OCI-LY1 (cell line): ENCODE results near the gene ATP13A4.

ENCODE experiments used
- H2AFZ ChIP-seq: fragments of 200-600 bp; sonication (generic), shearing (Covaris generic); 2 replicates; pipeline ENCODE4 v1.6.0; 2014; ENCODE audit warnings: antibody characterized with exemption, mild to moderate bottlenecking, low read length
- H3F3A ChIP-seq: fragments of 200-600 bp; sonication (generic), shearing (Covaris generic); 2 replicates; pipeline ENCODE4 v1.6.0; 2014; ENCODE audit warnings: mild to moderate bottlenecking, antibody characterized with exemption, low read length, moderate library complexity; ENCODE audit not compliant: insufficient read depth
- H3K27ac ChIP-seq: fragments of 200-600 bp; sonication (generic); 2 replicates; pipeline ENCODE4 v1.5.1; 2014; ENCODE audit warnings: low read length, mixed run types, mild to moderate bottlenecking, low read depth; ENCODE audit not compliant: poor library complexity, severe bottlenecking
- H3K27me3 ChIP-seq: fragments of 200-600 bp; sonication (generic); 2 replicates; pipeline ENCODE4 v1.6.0; 2014; ENCODE audit warnings: antibody characterized with exemption, mild to moderate bottlenecking, low read length, moderate library complexity; ENCODE audit not compliant: insufficient read depth
- H3K36me3 ChIP-seq: fragments of 200-600 bp; sonication (generic); 2 replicates; pipeline ENCODE4 v1.6.1; 2014; ENCODE audit warnings: mild to moderate bottlenecking, antibody characterized with exemption, low read length, moderate library complexity, mixed read lengths; ENCODE audit not compliant: insufficient read depth
- H3K4me1 ChIP-seq: fragments of 200-600 bp; sonication (generic); 2 replicates; pipeline ENCODE4 v1.5.1; 2014; ENCODE audit warnings: mild to moderate bottlenecking, low read length, moderate library complexity; ENCODE audit not compliant: insufficient read depth, severe bottlenecking
- H3K4me2 ChIP-seq: fragments of 200-600 bp; sonication (generic), shearing (Covaris generic); 2 replicates; pipeline ENCODE4 v1.6.1; 2014; ENCODE audit warnings: low read length
- H3K4me3 ChIP-seq: fragments of 200-600 bp; sonication (generic); 2 replicates; pipeline ENCODE4 v1.5.1; 2014; ENCODE audit warnings: low read length, low read depth, mild to moderate bottlenecking, mixed read lengths; ENCODE audit not compliant: poor library complexity, severe bottlenecking
- H3K79me2 ChIP-seq: fragments of 200-600 bp; shearing (Covaris generic); 2 replicates; pipeline ENCODE4 v1.6.1; 2016; ENCODE audit warnings: mixed run types, low read length, mixed read lengths; ENCODE audit not compliant: insufficient read depth
- H3K9ac ChIP-seq: fragments of 200-600 bp; sonication (generic), shearing (Covaris generic); 2 replicates; pipeline ENCODE4 v1.6.1; 2014; ENCODE audit warnings: mild to moderate bottlenecking, low read length, mixed read lengths
- H3K9me2 ChIP-seq: fragments of 200-600 bp; sonication (generic), shearing (Covaris generic); 2 replicates; pipeline ENCODE4 v1.6.1; 2014; ENCODE audit warnings: low read depth, mild to moderate bottlenecking, low read length, mixed read lengths
- H3K9me3 ChIP-seq: fragments of 200-600 bp; shearing (Covaris generic); 2 replicates; pipeline ENCODE4 v1.6.1; 2014; ENCODE audit warnings: low read length, mixed read lengths
- H4K20me1 ChIP-seq: fragments of 200-600 bp; sonication (generic), shearing (Covaris generic); 2 replicates; pipeline ENCODE4 v1.6.0; 2016; ENCODE audit warnings: mild to moderate bottlenecking, low read length; ENCODE audit not compliant: insufficient read depth
- CTCF ChIP-seq: fragments of 200-600 bp; sonication (generic), shearing (Covaris generic); IDR thresholded peaks from 2 replicates; pipeline ENCODE4 v1.5.1; 2017; ENCODE audit warnings: mild to moderate bottlenecking, antibody characterized with exemption, low read length, moderate library complexity, mixed read lengths
- EZH2 ChIP-seq: fragments of 200-600 bp; sonication (generic), shearing (Covaris generic); IDR thresholded peaks from 2 replicates; pipeline ENCODE4 v1.8.0; 2017; ENCODE audit warnings: borderline replicate concordance, mixed run types, mild to moderate bottlenecking, antibody characterized with exemption, low read length, moderate library complexity, mixed read lengths

Gene ATP13A4

GRCh38 chr3:193589129-193589528, 34.4 kb upstream of the ATP13A4 start:
- no peaks in the 10 kb centered on the region for H3K36me3 ChIP-seq
- H3K79me2 ChIP-seq: peaks cover 10% of the 10 kb centered on the region
- no peak overlapping the region for H3K4me3 ChIP-seq
- H3F3A ChIP-seq: no peaks in the 10 kb centered on the region
- H3K27ac ChIP-seq: no peak overlapping the region
- H3K4me1 ChIP-seq: peaks cover 15% of the 10 kb centered on the region
- no peaks in the 10 kb centered on the region for H3K27me3 ChIP-seq
- H3K4me2 ChIP-seq: no peak overlapping the region
- no peaks in the 10 kb centered on the region for H3K9me2 ChIP-seq
- H3K9me3 ChIP-seq: no peaks in the 10 kb centered on the region
- H3K9ac ChIP-seq: no peak overlapping the region
- no peak overlapping the region for H2AFZ ChIP-seq
- H4K20me1 ChIP-seq: no peaks in the 10 kb centered on the region
- no peak for TF ChIP-seq EZH2
- TF ChIP-seq CTCF: no peak

- Histone ChIP-seq H3K9me2 (no peaks in the 10 kb centered on the region), H3K79me2 (no peaks in the 10 kb centered on the region), H3K4me2 (no peak overlapping the region), H3K9ac (no peak overlapping the region), H3K9me3 (no peaks in the 10 kb centered on the region), H3K27ac (no peak overlapping the region), H3K36me3 (no peaks in the 10 kb centered on the region), H2AFZ (no peak overlapping the region), H4K20me1 (no peaks in the 10 kb centered on the region), H3K27me3 (no peaks in the 10 kb centered on the region), H3K4me1 (no peaks in the 10 kb centered on the region), H3F3A (no peaks in the 10 kb centered on the region), H3K4me3 (no peak overlapping the region)
- TF ChIP-seq CTCF (no peak), EZH2 (no peak)
Observed at GRCh38 chr3:193586526-193586925, 31.8 kb upstream of the ATP13A4 start.

GRCh38 chr3:193585530-193585929, 30.8 kb upstream of the ATP13A4 start:
- Histone ChIP-seq H3K27ac (no peak overlapping the region), H4K20me1 (no peaks in the 10 kb centered on the region)
- TF ChIP-seq CTCF (no peak), EZH2 (no peak)

More at GRCh38 chr3:193585530-193585929, 30.8 kb upstream of the ATP13A4 start:
- Histone ChIP-seq H3K4me3 (no peak overlapping the region), H3K4me2 (no peak overlapping the region), H3K9me2 (no peaks in the 10 kb centered on the region), H2AFZ (no peak overlapping the region), H3K4me1 (no peaks in the 10 kb centered on the region), H3K9ac (no peak overlapping the region), H3K27me3 (no peaks in the 10 kb centered on the region), H3K36me3 (no peaks in the 10 kb centered on the region), H3K9me3 (no peaks in the 10 kb centered on the region), H3K79me2 (no peaks in the 10 kb centered on the region), H3F3A (no peaks in the 10 kb centered on the region)
